ENCODE measurements around the gene MS4A3.
"Not testable (repeated sequence)": the region's sequence is repeated elsewhere in the genome, so short reads cannot be mapped to it uniquely, and the experiment has no call there.

Gene MS4A3

DNA sequence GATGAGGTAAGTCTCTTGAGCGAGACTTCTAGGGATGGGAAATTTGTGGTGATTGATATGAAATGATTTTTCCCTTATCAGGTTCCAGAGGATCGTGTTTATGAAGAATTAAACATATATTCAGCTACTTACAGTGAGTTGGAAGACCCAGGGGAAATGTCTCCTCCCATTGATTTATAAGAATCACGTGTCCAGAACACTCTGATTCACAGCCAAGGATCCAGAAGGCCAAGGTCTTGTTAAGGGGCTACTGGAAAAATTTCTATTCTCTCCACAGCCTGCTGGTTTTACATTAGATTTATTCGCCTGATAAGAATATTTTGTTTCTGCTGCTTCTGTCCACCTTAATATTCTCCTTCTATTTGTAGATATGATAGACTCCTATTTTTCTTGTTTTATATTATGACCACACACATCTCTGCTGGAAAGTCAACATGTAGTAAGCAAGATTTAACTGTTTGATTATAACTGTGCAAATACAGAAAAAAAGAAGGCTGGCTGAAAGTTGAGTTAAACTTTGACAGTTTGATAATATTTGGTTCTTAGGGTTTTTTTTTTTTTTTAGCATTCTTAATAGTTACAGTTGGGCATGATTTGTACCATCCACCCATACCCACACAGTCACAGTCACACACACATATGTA lies 39.1 kb downstream of the MS4A3 start:
- DNase-seq, result no peak

DNA sequence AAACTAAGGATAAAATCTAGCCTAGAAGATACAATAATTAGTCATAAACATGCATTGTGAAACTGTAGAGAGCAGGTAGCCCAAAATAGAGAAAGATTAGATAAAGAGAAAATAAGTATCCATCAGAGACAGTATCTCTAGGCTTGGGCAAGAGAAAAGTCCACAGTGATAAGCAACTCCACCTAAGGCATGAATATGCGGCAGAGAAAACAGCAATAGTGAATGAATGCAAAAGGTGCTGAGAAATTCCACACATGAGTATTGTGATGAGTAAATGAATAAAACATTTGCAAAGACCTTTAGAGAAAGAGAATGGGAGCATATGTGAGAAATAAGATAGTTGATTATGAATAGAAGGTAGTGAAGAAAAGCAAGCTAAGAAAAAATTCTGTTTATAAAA lies 40.7 kb downstream of the MS4A3 start:
- DNase-seq, result no peak

DNA sequence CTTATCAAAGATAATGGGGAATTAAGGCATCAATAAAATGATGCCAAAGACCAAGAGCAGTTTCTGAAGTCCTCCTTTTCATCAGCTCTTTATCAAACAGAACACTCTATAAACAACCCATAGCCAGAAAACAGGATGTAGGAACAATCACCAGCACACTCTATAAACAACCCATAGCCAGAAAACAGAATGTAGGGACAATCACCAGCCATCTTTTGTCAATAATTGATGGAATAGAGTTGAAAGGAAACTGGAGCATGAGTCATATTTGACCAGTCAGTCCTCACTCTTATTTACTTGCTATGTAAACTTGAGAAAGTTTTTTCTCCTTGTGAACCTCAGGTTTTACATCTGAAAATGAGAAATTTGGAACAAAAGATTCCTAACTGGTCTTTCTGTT lies 42.0 kb downstream of the MS4A3 start:
- DNase-seq, result no peak

GRCh38 chr11:60100516-60100915 lies 44.1 kb downstream of the MS4A3 start:
- no peak for DNase-seq

GRCh38 chr11:60101368-60101767 lies 44.9 kb downstream of the MS4A3 start:
- not testable (repeated sequence) for DNase-seq

GRCh38 chr11:60104471-60105115 lies 48.1 kb downstream of the MS4A3 start:
- DNase-seq, result not testable (repeated sequence)

DNA sequence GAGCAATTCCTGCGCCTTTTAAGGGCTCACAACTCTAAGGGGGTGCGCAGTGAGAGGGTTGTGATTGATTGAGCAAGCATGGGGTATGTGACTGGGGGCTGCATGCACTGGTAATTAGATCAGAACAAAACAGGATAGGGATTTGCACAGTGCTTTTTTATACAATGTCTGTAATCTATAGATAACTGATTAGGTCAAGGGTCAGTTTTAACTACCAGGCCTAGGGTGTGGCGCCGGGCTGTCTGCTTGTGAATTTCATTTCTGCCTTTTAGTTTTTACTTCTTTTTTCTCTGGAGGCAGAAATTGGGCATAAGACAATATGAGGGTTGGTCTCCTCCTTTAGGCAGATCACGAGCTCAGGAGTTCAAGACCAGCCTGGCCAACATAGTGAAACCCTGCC lies 52.2 kb downstream of the MS4A3 start:
- not testable (repeated sequence) for DNase-seq

- no peak for DNase-seq
These were observed 55.3 kb downstream of the MS4A3 start for GRCh38 chr11:60111793-60112192.

DNA sequence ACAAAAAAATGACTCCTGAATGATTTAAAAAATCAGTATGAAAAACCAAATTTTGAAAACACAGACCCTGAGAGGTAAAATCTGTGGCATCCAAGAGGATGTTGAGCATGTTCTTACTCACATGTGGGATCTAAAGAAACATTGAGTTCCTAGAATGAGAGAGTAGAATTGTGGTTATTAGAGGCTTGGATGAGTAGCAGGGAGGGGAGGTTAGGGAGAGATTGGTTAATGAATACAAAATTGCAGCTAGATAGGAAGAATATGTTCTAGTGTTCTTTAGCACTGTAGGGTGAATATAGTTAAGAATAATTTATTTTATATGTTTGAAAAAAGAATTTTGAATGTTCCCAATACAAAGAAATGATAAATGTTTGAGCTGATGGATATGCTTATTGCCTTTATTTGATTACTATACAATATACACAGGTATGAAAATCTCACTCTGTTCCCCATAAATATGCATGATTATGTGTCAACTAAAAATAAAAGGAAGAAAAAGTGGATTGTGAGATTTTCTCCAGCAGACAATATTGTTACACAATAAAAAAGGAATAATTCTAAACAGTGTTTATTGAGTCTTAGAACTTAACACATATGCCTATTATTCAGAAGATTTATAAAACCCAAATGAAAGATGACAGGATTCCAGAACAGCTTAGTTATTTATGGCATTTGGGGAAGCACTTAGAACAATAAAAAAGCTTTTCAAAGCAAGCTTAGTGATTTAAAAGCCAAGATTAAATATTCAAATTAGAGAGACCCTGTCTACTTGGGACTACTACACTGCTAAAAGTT lies 60.7 kb downstream of the MS4A3 start:
- no peak for DNase-seq

DNA sequence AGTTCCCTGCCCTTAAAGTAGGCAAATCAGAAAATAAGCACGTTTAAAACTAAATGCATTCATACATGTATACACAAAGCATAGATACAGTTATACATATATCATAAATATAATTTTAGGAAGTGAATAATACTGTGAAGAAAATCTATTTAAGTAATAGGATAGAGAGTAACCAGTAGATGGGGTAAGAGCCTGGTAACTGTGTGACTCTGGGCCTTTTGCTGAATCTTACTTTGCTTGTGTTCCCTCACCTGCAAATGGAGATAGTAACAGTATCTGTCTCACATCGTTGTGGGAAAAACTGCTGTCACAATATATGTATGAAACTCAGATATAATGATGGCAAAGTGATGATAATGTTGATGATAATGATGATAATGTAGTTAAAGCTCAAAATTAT lies 61.9 kb downstream of the MS4A3 start:
- no peak for DNase-seq

DNA sequence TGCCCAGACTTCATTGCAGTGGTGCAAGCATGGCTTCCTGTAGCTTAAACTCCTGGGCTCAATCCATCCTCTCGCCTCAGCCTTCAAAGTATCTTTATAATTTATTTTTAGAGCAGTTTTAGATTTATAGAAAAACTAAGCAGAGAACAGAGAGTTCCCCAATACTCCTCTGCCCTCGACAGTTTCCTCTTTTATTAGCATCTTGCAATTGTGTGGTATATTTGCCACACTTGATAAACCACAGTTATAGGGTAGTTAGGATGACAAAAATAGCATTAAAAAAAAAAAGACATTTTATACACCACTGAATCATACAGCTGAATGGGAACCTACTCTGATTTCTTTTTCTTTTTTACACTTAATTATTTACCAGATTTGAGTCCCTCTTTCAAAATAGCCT lies 63.2 kb downstream of the MS4A3 start:
- DNase-seq, result no peak

Measured in activated CD4-positive, alpha-beta T cell treated with anti-CD3 and anti-CD28 coated beads, Interleukin-2, Interleukin-6, amounts not matched to agents 100 ng/mL and 50 ng/mL, durations not matched to agents 16 hours and 8 hours (primary cell).